SK-N-SH (cell line): ENCODE measurements around the gene MYO18B. TPM values are rescaled to one million over a fixed set of nuclear protein-coding genes. Genes with fewer than 3 reads are reported as not detected.

Experiments used
- CTCF ChIA-PET: fragments of 300-600, 350-600 bp; formaldehyde crosslinking; extraction: SDS; loops from one replicate; lab custom pipeline; 2021; lab: Yijun Ruan, JAX
- POLR2A ChIA-PET: fragments of 350-600 bp; sonication (Branson Sonifier 250); formaldehyde crosslinking; extraction: SDS; loops from one replicate; lab custom pipeline; 2020; ENCODE audit warnings: antibody characterized with exemption, inconsistent platforms; lab: Yijun Ruan, JAX
- DNase-seq: peaks from one replicate; pipeline ENCODE4 v3.0.0; 2012
- H2AFZ ChIP-seq: fragments of 200-600 bp; sonication (generic); 2 replicates; pipeline ENCODE4 v1.8.1; 2016; ENCODE audit warnings: antibody characterized with exemption, mild to moderate bottlenecking, low read depth
- H3F3A ChIP-seq: fragments of 200-600 bp; sonication (generic); replicated peaks from 2 replicates; pipeline ENCODE3; 2016; ENCODE audit warnings: antibody characterized with exemption, mild to moderate bottlenecking; ENCODE audit not compliant: insufficient read depth
- H3K27ac ChIP-seq, 2 experiments: fragments of 200-500 bp in 1 of 2; fragments of 200-600 bp in 1 of 2; sonication (Bioruptor generic) in 1 of 2; sonication (generic), shearing (Covaris generic) in 1 of 2; 2 replicates each; pipeline versions ENCODE4 v1.5.1 to v1.6.1; 2014 to 2016; ENCODE audit warnings: low read depth in 2 of 2, inconsistent platforms in 1 of 2, low read length in 1 of 2, mild to moderate bottlenecking in 1 of 2, mixed read lengths in 1 of 2
- H3K27me3 ChIP-seq: fragments of 200-600 bp; sonication (generic), shearing (Covaris generic); 2 replicates; pipeline ENCODE4 v1.6.1; 2016; ENCODE audit warnings: mixed run types; ENCODE audit not compliant: insufficient read depth
- H3K36me3 ChIP-seq, 2 experiments: fragments of 200-500 bp in 1 of 2; fragments of 200-600 bp in 1 of 2; sonication (Bioruptor generic) in 1 of 2; sonication (generic) in 1 of 2; replicated peaks in 1 of 2; 2 replicates each; pipeline versions ENCODE3 to v1.5.1; 2014 to 2016; ENCODE audit warnings: low read length in 1 of 2, mild to moderate bottlenecking in 1 of 2; ENCODE audit not compliant: insufficient read depth in 2 of 2, control insufficient read depth in 1 of 2
- H3K4me1 ChIP-seq, 2 experiments: fragments of 200-500 bp in 1 of 2; fragments of 200-600 bp in 1 of 2; sonication (Bioruptor generic) in 1 of 2; sonication (generic), shearing (Covaris generic) in 1 of 2; 2 replicates each; pipeline versions ENCODE4 v1.5.1 to v1.6.1; 2014 to 2016; ENCODE audit warnings: low read depth in 1 of 2, low read length in 1 of 2, mixed run types in 1 of 2; ENCODE audit not compliant: insufficient read depth in 2 of 2, control insufficient read depth in 1 of 2
- H3K4me2 ChIP-seq: fragments of 200-600 bp; sonication (generic), shearing (Covaris generic); 2 replicates; pipeline ENCODE4 v1.6.1; 2017; ENCODE audit warnings: mixed run types
- H3K4me3 ChIP-seq, 2 experiments: fragments of 200-500 bp in 1 of 2; fragments of 200-600 bp in 1 of 2; sonication (Bioruptor generic) in 1 of 2; sonication (generic), shearing (Covaris generic) in 1 of 2; 2 replicates each; pipeline versions ENCODE4 v1.5.1 to v1.8.1; 2014 to 2016; ENCODE audit warnings: low read depth in 2 of 2, inconsistent platforms in 1 of 2, low read length in 1 of 2, mild to moderate bottlenecking in 1 of 2, mixed read lengths in 1 of 2, moderate library complexity in 1 of 2
- H3K79me2 ChIP-seq: fragments of 200-600 bp; sonication (generic); 2 replicates; pipeline ENCODE4 v1.8.1; 2017; ENCODE audit warnings: mild to moderate bottlenecking; ENCODE audit not compliant: insufficient read depth
- H3K9ac ChIP-seq: fragments of 200-600 bp; sonication (generic); 2 replicates; pipeline ENCODE4 v1.6.1; 2017; ENCODE audit warnings: mixed run types
- H3K9me2 ChIP-seq: fragments of 200-600 bp; sonication (generic); 2 replicates; pipeline ENCODE4 v1.6.1; 2017; ENCODE audit warnings: mixed run types
- H3K9me3 ChIP-seq: fragments of 200-600 bp; sonication (generic); 2 replicates; pipeline ENCODE4 v1.6.1; 2017; ENCODE audit warnings: mixed run types, mild to moderate bottlenecking, moderate library complexity
- H4K20me1 ChIP-seq: fragments of 200-600 bp; sonication (generic); 2 replicates; pipeline ENCODE4 v1.6.1; 2017; ENCODE audit warnings: mild to moderate bottlenecking, mixed run types; ENCODE audit not compliant: insufficient read depth
- CHD2 ChIP-seq: fragments of 150-350 bp; IDR thresholded peaks from 2 replicates; pipeline ENCODE4 v1.6.1; 2018; ENCODE audit warnings: low read length; ENCODE audit not compliant: partially characterized antibody
- EP300 ChIP-seq, 2 experiments: IDR thresholded peaks; 2 replicates each; pipeline versions ENCODE4 v1.4.0 to v1.6.1; 2012; ENCODE audit warnings: borderline replicate concordance in 1 of 2, low read depth in 1 of 2, low read length in 1 of 2
- FOXM1 ChIP-seq: IDR thresholded peaks from 2 replicates; pipeline ENCODE4 v1.4.0; 2012; ENCODE audit warnings: low read depth, mild to moderate bottlenecking
- GABPA ChIP-seq: IDR thresholded peaks from 2 replicates; pipeline ENCODE4 v1.4.0; 2012; ENCODE audit warnings: low read depth, mild to moderate bottlenecking
- GATA2 ChIP-seq: sonication (generic); formaldehyde crosslinking; IDR thresholded peaks from 2 replicates; pipeline ENCODE4 v1.5.0; 2020; ENCODE audit warnings: mild to moderate bottlenecking, missing genetic modification reagents
- JUND ChIP-seq: IDR thresholded peaks from 2 replicates; pipeline ENCODE4 v1.4.0; 2012
- NRF1 ChIP-seq: IDR thresholded peaks from 2 replicates; pipeline ENCODE4 v1.6.1; 2012; ENCODE audit warnings: low read depth, mild to moderate bottlenecking, low read length
- POLR2AphosphoS5 ChIP-seq: IDR thresholded peaks from 2 replicates; pipeline ENCODE4 v1.6.1; 2012; ENCODE audit warnings: low read depth, low read length
- RAD21 ChIP-seq: IDR thresholded peaks from 2 replicates; pipeline ENCODE4 v1.6.1; 2012; ENCODE audit warnings: mild to moderate bottlenecking, low read length
- RCOR1 ChIP-seq: fragments of 150-350 bp; IDR thresholded peaks from 2 replicates; pipeline ENCODE4 v1.6.1; 2017; ENCODE audit warnings: antibody characterized with exemption, low read length
- RFX5 ChIP-seq: IDR thresholded peaks from 2 replicates; pipeline ENCODE4 v1.6.1; 2012; ENCODE audit warnings: mild to moderate bottlenecking, improper control_type of control experiment, low read length
- TEAD4 ChIP-seq: IDR thresholded peaks from 2 replicates; pipeline ENCODE4 v1.4.0; 2012; ENCODE audit warnings: mild to moderate bottlenecking, borderline replicate concordance; ENCODE audit not compliant: insufficient read depth
- WGBS: methylation state at CpG from one replicate; pipeline ENCODE4 v1.1.6; 2017; ENCODE audit warnings: low lambda C conversion rate; 5-methylcytosine and 5-hydroxymethylcytosine counted together
- polyA plus RNA-seq, 3 experiments: library from polyadenylated mRNA; depleted of rRNA; stranded (reverse); fragments of >200 nt; gene quantifications; 2 replicates each; pipeline ENCODE4 v1.2.3, GENCODE V29; 2012
- TF ChIP-seq, protein P1 (sequence below): IDR thresholded peaks from 2 replicates; pipeline ENCODE4 v1.4.0; 2012; ENCODE audit warnings: low read depth
- TF ChIP-seq, protein P2 (sequence below): fragments of 150-350 bp; IDR thresholded peaks from 2 replicates; pipeline ENCODE4 v1.6.1; 2016; ENCODE audit warnings: mild to moderate bottlenecking, low read depth, low read length
- TF ChIP-seq, protein P3 (sequence below): IDR thresholded peaks from 2 replicates; pipeline ENCODE4 v1.4.0; 2012; ENCODE audit warnings: low read depth, borderline replicate concordance
- TF ChIP-seq, protein P4 (sequence below): fragments of 150-350 bp; IDR thresholded peaks from 2 replicates; pipeline ENCODE4 v1.6.1; 2017; ENCODE audit warnings: antibody characterized with exemption, low read length, low read depth, borderline replicate concordance
- TF ChIP-seq, protein P5 (sequence below): fragments of 200-600 bp; sonication (generic); IDR thresholded peaks from 2 replicates; pipeline ENCODE4 v1.6.1; 2017; ENCODE audit warnings: antibody characterized with exemption, mild to moderate bottlenecking, moderate library complexity

MYO18B gene
- polyA plus RNA-seq, 1 of the 3 experiments (the other 2 are of a cell fraction) = 0.05 TPM

DNA sequence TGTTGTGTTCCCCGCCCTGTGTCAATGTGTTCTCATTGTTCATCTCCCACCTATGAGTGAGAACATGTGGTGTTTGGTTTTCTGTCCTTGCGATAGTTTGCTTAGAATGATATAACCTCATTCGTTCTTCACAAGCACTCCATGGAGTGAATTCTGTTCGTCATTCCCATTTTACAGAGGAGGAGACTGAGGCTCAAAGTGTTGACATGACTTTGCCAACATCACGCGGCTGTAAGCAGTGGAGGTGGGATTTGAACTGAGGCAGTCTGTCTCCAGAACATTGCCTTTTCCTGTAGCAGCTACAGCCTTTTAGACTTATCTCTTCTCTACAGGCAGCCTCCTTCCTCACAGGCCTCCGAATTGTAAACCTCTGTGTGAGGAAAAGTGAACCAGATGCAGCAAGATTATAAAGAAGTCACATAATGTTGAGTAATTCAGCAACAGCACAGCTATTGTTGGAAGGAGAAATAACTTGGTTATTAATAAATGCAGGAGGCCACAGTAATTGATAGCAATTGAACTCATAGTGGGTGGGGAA is 74.6 kb downstream of the MYO18B start:
- Histone ChIP-seq H3K36me3 (no peaks in the 10 kb centered on the region), H3K27me3 (no peaks in the 10 kb centered on the region), H3K4me3 (no peak overlapping the region), H3K9me2 (no peaks in the 10 kb centered on the region), H3K79me2 (no peaks in the 10 kb centered on the region), H3K4me2 (no peak overlapping the region), H3F3A (no peaks in the 10 kb centered on the region), H2AFZ (no peak overlapping the region), H3K9ac (no peak overlapping the region), H3K27ac (no peak overlapping the region), H4K20me1 (no peaks in the 10 kb centered on the region), H3K4me1 (no peaks in the 10 kb centered on the region), H3K9me3 (no peaks in the 10 kb centered on the region)
- ChIA-PET POLR2A (no interaction called here), CTCF (interaction anchor here (0.6 kb wide), 2 partner anchors 53 to 357 kb away, joined by 3 read pairs; no protein-coding TSS in a partner anchor)
- TF ChIP-seq POLR2AphosphoS5 (no peak), RAD21 (no peak), GATA2 (CRISPR knock-in tag) (no peak), EP300 (IDR thresholded peaks at IDR 0.05; ENCODE audit: borderline replicate concordance in 1 of 2, low read depth in 1 of 2, low read length in 1 of 2) (no peak), GABPA (no peak), JUND (no peak), TEAD4 (no peak), CHD2 (no peak), FOXM1 (no peak), RCOR1 (no peak), RFX5 (no peak), NRF1 (no peak)
- TF ChIP-seq, protein P1, sequence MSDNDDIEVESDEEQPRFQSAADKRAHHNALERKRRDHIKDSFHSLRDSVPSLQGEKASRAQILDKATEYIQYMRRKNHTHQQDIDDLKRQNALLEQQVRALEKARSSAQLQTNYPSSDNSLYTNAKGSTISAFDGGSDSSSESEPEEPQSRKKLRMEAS = no peak
- TF ChIP-seq, protein P2, sequence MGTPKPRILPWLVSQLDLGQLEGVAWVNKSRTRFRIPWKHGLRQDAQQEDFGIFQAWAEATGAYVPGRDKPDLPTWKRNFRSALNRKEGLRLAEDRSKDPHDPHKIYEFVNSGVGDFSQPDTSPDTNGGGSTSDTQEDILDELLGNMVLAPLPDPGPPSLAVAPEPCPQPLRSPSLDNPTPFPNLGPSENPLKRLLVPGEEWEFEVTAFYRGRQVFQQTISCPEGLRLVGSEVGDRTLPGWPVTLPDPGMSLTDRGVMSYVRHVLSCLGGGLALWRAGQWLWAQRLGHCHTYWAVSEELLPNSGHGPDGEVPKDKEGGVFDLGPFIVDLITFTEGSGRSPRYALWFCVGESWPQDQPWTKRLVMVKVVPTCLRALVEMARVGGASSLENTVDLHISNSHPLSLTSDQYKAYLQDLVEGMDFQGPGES = no peak
- TF ChIP-seq, protein P3, sequence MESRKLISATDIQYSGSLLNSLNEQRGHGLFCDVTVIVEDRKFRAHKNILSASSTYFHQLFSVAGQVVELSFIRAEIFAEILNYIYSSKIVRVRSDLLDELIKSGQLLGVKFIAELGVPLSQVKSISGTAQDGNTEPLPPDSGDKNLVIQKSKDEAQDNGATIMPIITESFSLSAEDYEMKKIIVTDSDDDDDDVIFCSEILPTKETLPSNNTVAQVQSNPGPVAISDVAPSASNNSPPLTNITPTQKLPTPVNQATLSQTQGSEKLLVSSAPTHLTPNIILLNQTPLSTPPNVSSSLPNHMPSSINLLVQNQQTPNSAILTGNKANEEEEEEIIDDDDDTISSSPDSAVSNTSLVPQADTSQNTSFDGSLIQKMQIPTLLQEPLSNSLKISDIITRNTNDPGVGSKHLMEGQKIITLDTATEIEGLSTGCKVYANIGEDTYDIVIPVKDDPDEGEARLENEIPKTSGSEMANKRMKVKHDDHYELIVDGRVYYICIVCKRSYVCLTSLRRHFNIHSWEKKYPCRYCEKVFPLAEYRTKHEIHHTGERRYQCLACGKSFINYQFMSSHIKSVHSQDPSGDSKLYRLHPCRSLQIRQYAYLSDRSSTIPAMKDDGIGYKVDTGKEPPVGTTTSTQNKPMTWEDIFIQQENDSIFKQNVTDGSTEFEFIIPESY = no peak
- TF ChIP-seq, protein P4, sequence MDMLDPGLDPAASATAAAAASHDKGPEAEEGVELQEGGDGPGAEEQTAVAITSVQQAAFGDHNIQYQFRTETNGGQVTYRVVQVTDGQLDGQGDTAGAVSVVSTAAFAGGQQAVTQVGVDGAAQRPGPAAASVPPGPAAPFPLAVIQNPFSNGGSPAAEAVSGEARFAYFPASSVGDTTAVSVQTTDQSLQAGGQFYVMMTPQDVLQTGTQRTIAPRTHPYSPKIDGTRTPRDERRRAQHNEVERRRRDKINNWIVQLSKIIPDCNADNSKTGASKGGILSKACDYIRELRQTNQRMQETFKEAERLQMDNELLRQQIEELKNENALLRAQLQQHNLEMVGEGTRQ = no peak
- TF ChIP-seq, protein P5, sequence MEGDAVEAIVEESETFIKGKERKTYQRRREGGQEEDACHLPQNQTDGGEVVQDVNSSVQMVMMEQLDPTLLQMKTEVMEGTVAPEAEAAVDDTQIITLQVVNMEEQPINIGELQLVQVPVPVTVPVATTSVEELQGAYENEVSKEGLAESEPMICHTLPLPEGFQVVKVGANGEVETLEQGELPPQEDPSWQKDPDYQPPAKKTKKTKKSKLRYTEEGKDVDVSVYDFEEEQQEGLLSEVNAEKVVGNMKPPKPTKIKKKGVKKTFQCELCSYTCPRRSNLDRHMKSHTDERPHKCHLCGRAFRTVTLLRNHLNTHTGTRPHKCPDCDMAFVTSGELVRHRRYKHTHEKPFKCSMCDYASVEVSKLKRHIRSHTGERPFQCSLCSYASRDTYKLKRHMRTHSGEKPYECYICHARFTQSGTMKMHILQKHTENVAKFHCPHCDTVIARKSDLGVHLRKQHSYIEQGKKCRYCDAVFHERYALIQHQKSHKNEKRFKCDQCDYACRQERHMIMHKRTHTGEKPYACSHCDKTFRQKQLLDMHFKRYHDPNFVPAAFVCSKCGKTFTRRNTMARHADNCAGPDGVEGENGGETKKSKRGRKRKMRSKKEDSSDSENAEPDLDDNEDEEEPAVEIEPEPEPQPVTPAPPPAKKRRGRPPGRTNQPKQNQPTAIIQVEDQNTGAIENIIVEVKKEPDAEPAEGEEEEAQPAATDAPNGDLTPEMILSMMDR = no peak
- WGBS = 51% methylated on average over 7 of the region's 7 CpGs
- no peak for DNase-seq
